HepG2 (cell line): ENCODE data around the gene CPLX1. TPM values are rescaled to one million over a fixed set of nuclear protein-coding genes. Genes with fewer than 3 reads are reported as not detected.

Source experiments
- AGO2 ChIP-seq: fragments of 200-400 bp; formaldehyde crosslinking; optimal IDR thresholded peaks from 2 replicates; pipeline ENCODE3; 2017; ENCODE audit warnings: mild to moderate bottlenecking, low read depth, low read length, moderate library complexity
- SIN3A ChIP-seq: IDR thresholded peaks from 2 replicates; pipeline ENCODE4 v1.6.1; 2011; ENCODE audit warnings: low read depth, mild to moderate bottlenecking, control low read depth, low read length, borderline replicate concordance
- ZNF878 ChIP-seq: sonication (generic); formaldehyde crosslinking; IDR thresholded peaks from 2 replicates; pipeline ENCODE4 v1.8.1; 2023; ENCODE audit warnings: mild to moderate bottlenecking, missing genetic modification reagents, moderate library complexity
- ZSCAN29 ChIP-seq: sonication (generic); formaldehyde crosslinking; conservative IDR thresholded peaks from 2 replicates; pipeline ENCODE4 v1.4.0; 2020; ENCODE audit warnings: mild to moderate bottlenecking, missing genetic modification reagents
- polyA plus RNA-seq, 8 experiments: library from polyadenylated mRNA; depleted of rRNA in 3 of 8; stranded (reverse) in 7 of 8; unstranded in 1 of 8; fragments of >200 nt; fragmentation: Illumina TruSeq in 4 of 8; extraction: Trizol in 4 of 8; gene quantifications; 2 replicates each; pipeline versions ENCODE4 v1.2.1 to v1.2.3, GENCODE V29; 2011 to 2016; ENCODE audit warnings: low read depth in 4 of 8, missing spikeins in 1 of 8, mixed read lengths in 1 of 8; ENCODE audit not compliant: insufficient read depth in 1 of 8
- total RNA-seq, 5 experiments: library from RNA; depleted of rRNA; stranded (reverse); fragments of >200 nt; fragmentation: Illumina TruSeq; extraction: Trizol; gene quantifications; 2 replicates each; pipeline ENCODE4 v1.2.3, GENCODE V29; 2016; ENCODE audit warnings: low read depth in 1 of 5
- TF ChIP-seq, protein P1 (sequence below): sonication (generic); formaldehyde crosslinking; IDR thresholded peaks from 2 replicates; pipeline ENCODE4 v1.5.1; 2020; ENCODE audit warnings: mild to moderate bottlenecking, missing genetic modification reagents, moderate library complexity
- TF ChIP-seq, protein P2 (sequence below): sonication (generic); formaldehyde crosslinking; IDR thresholded peaks from 2 replicates; pipeline ENCODE4 v1.4.0; 2020; ENCODE audit warnings: mild to moderate bottlenecking, missing genetic modification reagents, borderline replicate concordance
- TF ChIP-seq, protein P3 (sequence below): sonication (generic); formaldehyde crosslinking; IDR thresholded peaks from 2 replicates; pipeline ENCODE4 v1.5.0; 2020; ENCODE audit warnings: mild to moderate bottlenecking, low read depth, missing genetic modification reagents, borderline replicate concordance
- TF ChIP-seq, protein P4 (sequence below): sonication (generic); formaldehyde crosslinking; IDR thresholded peaks from 2 replicates; pipeline ENCODE4 v1.5.0; 2020; ENCODE audit warnings: mild to moderate bottlenecking, missing genetic modification reagents

The CPLX1 gene
- total and polyA plus RNA-seq, 2 of the 13 experiments (the other 11 are each of a cell fraction or from before 2014, with no cell fraction given), result 0.18 TPM

DNA sequence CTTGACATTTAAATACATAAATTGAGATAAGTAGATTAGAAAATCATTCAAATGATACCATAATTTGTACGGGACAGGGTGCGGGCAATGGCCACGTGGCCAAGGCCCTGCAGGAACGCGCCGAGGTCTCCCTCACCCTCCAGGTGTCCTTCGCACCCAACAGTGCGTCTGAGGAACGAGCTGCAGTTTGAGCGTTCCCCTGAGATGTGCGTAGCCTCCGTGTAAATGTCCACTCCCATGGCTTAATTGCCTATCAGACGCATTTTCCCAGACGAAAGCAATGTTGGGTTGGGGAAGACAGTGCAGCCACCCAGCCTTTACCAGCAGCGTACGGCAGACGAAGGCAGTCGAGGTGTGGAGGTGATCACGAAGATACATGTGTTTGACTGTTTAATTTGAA, 56.4 kb downstream of the CPLX1 start (continued):
- TF ChIP-seq, protein P1, sequence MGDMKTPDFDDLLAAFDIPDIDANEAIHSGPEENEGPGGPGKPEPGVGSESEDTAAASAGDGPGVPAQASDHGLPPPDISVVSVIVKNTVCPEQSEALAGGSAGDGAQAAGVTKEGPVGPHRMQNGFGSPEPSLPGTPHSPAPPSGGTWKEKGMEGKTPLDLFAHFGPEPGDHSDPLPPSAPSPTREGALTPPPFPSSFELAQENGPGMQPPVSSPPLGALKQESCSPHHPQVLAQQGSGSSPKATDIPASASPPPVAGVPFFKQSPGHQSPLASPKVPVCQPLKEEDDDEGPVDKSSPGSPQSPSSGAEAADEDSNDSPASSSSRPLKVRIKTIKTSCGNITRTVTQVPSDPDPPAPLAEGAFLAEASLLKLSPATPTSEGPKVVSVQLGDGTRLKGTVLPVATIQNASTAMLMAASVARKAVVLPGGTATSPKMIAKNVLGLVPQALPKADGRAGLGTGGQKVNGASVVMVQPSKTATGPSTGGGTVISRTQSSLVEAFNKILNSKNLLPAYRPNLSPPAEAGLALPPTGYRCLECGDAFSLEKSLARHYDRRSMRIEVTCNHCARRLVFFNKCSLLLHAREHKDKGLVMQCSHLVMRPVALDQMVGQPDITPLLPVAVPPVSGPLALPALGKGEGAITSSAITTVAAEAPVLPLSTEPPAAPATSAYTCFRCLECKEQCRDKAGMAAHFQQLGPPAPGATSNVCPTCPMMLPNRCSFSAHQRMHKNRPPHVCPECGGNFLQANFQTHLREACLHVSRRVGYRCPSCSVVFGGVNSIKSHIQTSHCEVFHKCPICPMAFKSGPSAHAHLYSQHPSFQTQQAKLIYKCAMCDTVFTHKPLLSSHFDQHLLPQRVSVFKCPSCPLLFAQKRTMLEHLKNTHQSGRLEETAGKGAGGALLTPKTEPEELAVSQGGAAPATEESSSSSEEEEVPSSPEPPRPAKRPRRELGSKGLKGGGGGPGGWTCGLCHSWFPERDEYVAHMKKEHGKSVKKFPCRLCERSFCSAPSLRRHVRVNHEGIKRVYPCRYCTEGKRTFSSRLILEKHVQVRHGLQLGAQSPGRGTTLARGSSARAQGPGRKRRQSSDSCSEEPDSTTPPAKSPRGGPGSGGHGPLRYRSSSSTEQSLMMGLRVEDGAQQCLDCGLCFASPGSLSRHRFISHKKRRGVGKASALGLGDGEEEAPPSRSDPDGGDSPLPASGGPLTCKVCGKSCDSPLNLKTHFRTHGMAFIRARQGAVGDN (CRISPR knock-in tag), result peak; percentile 6; the same call in 1 of the 2 replicates
- TF ChIP-seq ZSCAN29 (CRISPR knock-in tag) (no peak), SIN3A (no peak), AGO2 (peak; percentile 70), ZNF878 (CRISPR knock-in tag) (no peak)
- TF ChIP-seq, protein P2, sequence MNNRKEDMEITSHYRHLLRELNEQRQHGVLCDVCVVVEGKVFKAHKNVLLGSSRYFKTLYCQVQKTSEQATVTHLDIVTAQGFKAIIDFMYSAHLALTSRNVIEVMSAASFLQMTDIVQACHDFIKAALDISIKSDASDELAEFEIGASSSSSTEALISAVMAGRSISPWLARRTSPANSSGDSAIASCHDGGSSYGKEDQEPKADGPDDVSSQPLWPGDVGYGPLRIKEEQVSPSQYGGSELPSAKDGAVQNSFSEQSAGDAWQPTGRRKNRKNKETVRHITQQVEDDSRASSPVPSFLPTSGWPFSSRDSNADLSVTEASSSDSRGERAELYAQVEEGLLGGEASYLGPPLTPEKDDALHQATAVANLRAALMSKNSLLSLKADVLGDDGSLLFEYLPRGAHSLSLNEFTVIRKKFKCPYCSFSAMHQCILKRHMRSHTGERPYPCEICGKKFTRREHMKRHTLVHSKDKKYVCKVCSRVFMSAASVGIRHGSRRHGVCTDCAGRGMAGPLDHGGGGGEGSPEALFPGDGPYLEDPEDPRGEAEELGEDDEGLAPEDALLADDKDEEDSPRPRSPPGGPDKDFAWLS, result no peak
- TF ChIP-seq, protein P3, sequence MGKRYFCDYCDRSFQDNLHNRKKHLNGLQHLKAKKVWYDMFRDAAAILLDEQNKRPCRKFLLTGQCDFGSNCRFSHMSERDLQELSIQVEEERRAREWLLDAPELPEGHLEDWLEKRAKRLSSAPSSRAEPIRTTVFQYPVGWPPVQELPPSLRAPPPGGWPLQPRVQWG, result no peak
- TF ChIP-seq, protein P4, sequence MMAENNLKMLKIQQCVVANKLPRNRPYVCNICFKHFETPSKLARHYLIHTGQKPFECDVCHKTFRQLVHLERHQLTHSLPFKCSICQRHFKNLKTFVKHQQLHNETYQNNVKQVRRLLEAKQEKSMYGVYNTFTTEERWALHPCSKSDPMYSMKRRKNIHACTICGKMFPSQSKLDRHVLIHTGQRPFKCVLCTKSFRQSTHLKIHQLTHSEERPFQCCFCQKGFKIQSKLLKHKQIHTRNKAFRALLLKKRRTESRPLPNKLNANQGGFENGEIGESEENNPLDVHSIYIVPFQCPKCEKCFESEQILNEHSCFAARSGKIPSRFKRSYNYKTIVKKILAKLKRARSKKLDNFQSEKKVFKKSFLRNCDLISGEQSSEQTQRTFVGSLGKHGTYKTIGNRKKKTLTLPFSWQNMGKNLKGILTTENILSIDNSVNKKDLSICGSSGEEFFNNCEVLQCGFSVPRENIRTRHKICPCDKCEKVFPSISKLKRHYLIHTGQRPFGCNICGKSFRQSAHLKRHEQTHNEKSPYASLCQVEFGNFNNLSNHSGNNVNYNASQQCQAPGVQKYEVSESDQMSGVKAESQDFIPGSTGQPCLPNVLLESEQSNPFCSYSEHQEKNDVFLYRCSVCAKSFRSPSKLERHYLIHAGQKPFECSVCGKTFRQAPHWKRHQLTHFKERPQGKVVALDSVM (CRISPR knock-in tag), result no peak
